Measurements from ENCODE around the gene OR51V1.
"Not testable (repeated sequence)": the region's sequence is repeated elsewhere in the genome, so short reads cannot be mapped to it uniquely, and the experiment has no call there.

Gene OR51V1

GRCh38 chr11:5171856-5172255, 28.6 kb downstream of the OR51V1 start:
- no peak overlapping the region for H3K4me3 ChIP-seq (ENCODE audit: low read length)
- TF ChIP-seq, protein P1, sequence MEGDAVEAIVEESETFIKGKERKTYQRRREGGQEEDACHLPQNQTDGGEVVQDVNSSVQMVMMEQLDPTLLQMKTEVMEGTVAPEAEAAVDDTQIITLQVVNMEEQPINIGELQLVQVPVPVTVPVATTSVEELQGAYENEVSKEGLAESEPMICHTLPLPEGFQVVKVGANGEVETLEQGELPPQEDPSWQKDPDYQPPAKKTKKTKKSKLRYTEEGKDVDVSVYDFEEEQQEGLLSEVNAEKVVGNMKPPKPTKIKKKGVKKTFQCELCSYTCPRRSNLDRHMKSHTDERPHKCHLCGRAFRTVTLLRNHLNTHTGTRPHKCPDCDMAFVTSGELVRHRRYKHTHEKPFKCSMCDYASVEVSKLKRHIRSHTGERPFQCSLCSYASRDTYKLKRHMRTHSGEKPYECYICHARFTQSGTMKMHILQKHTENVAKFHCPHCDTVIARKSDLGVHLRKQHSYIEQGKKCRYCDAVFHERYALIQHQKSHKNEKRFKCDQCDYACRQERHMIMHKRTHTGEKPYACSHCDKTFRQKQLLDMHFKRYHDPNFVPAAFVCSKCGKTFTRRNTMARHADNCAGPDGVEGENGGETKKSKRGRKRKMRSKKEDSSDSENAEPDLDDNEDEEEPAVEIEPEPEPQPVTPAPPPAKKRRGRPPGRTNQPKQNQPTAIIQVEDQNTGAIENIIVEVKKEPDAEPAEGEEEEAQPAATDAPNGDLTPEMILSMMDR (conservative IDR thresholded peaks at IDR 0.05; ENCODE audit: low read length), result no peak
- no peak for DNase-seq (ENCODE audit: low read depth)

DNA sequence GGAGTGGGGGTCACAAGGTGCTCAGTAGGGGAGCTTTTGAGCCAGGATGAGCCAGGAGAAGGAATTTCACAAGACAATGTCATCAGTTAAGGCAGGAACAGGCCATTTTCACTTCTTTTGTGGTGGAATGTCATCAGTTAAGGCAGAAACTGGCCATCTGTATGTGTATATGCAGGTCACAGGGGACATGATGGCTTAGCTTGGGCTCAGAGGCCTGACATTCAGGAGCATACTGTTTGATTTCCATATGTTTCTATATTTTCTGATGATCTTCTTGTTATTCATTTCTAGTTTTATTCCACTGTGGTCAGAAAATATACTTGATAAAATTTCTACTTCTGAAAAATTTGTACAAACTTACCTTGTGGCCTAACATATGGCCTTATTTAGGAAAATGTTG, 34.6 kb downstream of the OR51V1 start:
- not testable (repeated sequence) for H3K4me3 ChIP-seq (ENCODE audit: low read length); DNase-seq (ENCODE audit: low read depth)

DNA sequence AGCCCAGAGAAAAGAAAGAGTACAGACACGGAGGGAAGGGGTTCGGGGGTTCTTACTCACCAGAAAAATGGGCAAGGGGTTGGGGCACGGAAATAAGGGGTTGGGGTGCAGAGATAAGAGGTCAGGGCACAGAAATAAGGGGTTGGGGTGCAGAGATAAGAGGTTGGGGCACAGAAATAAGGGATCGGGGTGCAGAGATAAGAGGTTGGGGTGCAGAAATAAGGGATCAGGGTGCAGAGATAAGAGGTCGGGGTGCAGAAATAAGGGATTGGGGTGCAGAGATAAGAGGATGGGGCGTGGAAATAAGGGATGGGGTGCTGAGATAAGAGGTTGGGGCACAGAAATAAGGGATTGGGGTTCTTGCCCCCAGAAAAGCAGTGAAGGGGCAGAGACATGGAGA, 35.7 kb downstream of the OR51V1 start:
- DNase-seq (ENCODE audit: low read depth); H3K4me3 ChIP-seq (ENCODE audit: low read length): not testable (repeated sequence)

GRCh38 chr11:5161045-5161444, 39.4 kb downstream of the OR51V1 start:
- not testable (repeated sequence) for H3K4me3 ChIP-seq (ENCODE audit: low read length); DNase-seq (ENCODE audit: low read depth)

DNA sequence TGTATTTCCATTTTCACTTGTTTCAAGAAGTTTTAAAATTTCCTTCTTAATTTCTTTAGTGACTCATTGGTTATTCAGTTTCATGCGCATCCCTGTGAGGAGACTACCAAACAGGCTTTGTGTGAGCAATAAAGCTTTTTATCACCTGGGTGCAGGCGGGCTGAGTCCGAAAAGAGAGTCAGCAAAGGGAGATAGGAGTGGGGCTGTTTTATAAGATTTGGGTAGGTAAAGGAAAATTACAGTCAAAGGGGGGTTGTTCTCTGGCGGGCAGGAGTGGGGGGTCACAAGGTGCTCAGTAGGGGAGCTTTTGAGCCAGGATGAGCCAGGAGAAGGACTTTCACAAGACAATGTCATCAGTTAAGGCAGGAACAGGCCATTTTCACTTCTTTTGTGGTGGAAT, 40.3 kb downstream of the OR51V1 start:
- DNase-seq (ENCODE audit: low read depth); H3K4me3 ChIP-seq (ENCODE audit: low read length): not testable (repeated sequence)

DNA sequence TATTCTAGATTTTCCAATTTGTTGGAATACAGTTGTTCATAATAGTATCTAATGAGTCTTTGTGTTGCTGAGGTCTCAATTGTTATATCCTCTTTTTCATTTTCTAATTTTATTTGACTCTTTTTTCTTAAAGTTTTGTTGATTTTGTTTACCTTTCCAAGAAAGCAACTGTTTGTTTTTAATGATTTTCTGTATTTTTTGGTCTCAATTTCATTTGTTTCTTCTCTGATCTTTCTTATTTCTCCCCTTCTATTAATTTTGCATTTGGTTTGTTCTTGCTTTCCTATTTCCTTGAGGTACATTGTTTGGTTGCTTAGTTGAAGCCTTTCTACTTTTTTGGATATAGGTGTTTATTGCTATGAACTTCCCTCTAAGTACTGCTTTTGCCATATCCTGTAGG, 40.7 kb downstream of the OR51V1 start:
- TF ChIP-seq, protein P1 (conservative IDR thresholded peaks at IDR 0.05; ENCODE audit: low read length), result no peak
- H3K4me3 ChIP-seq (ENCODE audit: low read length), result no peak overlapping the region
- DNase-seq (ENCODE audit: low read depth), result no peak

DNA sequence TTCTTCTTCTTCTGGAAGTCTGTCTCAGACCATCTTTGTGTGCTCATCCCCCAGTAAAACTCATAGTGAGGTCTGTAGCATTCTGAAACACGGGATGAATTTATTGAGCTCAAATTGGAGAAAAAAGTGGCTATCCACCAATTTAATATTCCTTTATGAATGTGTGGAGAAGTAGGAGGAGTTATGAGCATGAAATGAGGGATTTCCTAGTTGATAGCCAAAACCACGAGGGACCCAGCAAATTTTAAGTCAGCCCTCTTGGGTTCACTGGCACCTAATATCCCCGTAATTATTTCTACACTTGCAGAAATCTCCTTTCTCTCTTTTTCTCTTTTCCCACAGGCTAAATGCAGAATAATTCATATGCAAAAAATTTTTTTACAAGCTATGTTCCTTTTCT, 45.8 kb downstream of the OR51V1 start, which contains the start of gene OR52A1:
Gene OR52A1, minus strand, starts transcription at position 101 of the 400 bp plus-strand sequence. CDS start 2,388 bp downstream, outside the sequence.
- TF ChIP-seq, protein P1 (conservative IDR thresholded peaks at IDR 0.05; ENCODE audit: low read length), result no peak

DNA sequence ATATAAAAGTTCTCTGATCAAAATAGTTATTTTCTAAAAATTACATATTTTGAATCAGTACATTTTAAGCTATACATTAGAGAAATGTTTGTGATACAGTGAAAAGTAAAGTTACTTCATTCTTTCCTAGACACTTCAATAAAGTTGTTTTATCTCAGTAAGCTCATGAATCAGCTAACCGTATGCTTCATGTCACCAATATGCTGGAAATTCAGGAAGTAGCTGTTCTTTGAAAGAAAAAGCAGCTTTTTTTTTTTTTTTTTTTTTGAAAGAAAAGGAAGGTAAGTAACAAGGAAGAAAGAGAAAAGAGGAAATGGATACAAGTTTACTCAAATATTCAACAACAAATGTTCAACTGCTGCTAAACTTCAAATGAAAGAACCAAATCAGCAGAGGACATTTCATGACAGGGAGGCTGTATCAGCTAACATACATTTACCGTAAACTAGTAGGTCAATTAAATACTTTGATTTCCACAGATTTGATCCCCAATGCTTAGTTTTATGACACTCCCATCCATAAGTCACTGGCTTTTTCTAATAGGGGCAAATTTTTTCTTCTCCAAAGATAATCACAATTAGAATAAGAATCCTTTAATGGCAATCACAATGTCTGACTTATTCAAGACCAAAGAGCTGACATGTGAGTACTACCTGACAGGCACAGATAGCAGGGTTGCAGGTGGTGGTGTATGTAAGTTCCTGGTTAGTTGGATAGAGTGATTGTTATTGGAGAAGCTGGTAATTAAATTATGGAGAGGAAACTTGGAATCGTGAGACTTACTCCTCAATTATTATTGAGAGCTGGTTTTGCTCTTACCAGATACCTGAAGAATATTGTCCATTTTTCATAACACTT, 46.7 kb downstream of the OR51V1 start:
- no peak for DNase-seq (ENCODE audit: low read depth)
- TF ChIP-seq, protein P1 (conservative IDR thresholded peaks at IDR 0.05; ENCODE audit: low read length), result no peak

More for the DNA sequence above, 45.8 kb downstream of the OR51V1 start, which contains the start of gene OR52A1:
- DNase-seq (ENCODE audit: low read depth), result no peak
- no peak within 1 kb of the TSS for H3K4me3 ChIP-seq (ENCODE audit: low read length)

DNA sequence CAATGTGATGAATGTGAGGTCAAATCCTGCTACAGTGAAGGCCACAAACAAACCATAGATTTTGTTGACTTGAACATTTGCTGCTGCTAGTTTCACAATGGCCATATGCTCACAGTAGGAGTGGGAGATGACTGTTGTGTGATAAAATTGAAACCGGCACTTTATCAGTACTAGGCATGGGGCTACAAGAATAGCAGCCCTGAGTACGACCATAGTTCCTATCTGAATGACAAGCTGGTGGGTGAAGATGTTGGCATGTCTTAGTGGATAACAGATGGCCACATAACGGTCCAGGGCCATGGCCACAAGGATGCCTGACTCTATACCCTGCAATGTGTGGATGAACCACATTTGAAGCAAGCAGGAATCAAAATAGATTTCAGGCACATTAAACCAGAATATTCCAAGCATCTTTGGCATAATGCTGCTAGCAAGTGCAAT, 48.7 kb downstream of the OR51V1 start:
- no peak overlapping the region for H3K4me3 ChIP-seq (ENCODE audit: low read length)
- DNase-seq (ENCODE audit: low read depth), result no peak
- TF ChIP-seq, protein P1 (conservative IDR thresholded peaks at IDR 0.05; ENCODE audit: low read length), result no peak

More for the DNA sequence above, 46.7 kb downstream of the OR51V1 start:
- no peak overlapping the region for H3K4me3 ChIP-seq (ENCODE audit: low read length)
